HFFc6 (cell line): ENCODE measurements around the gene C1orf21. TPM values are rescaled to one million over a fixed set of nuclear protein-coding genes. Genes with fewer than 3 reads are reported as not detected.

Experiments used
- DNase-seq: peaks from one replicate; pipeline ENCODE4 v3.0.0-alpha.2; 2018
- H3K27ac Mint-ChIP-seq: 2 replicates; pipeline ENCODE4 v1.8.0; 2020; ENCODE audit warnings: mild to moderate bottlenecking, mixed read lengths
- H3K27me3 Mint-ChIP-seq: 2 replicates; pipeline ENCODE4 v1.8.0; 2021; ENCODE audit warnings: mild to moderate bottlenecking, moderate library complexity, mixed read lengths; ENCODE audit not compliant: insufficient read depth
- H3K36me3 Mint-ChIP-seq: 2 replicates; pipeline ENCODE4 v1.8.0; 2021; ENCODE audit warnings: low read depth, mixed read lengths
- H3K4me1 Mint-ChIP-seq: 2 replicates; pipeline ENCODE4 v1.8.0; 2020; ENCODE audit warnings: low read depth, mixed read lengths
- H3K4me3 Mint-ChIP-seq: 2 replicates; pipeline ENCODE4 v1.8.0; 2020; ENCODE audit warnings: mild to moderate bottlenecking, moderate library complexity, mixed read lengths
- H3K9me3 Mint-ChIP-seq: 2 replicates; pipeline ENCODE4 v1.8.0; 2020; ENCODE audit warnings: mild to moderate bottlenecking, mixed read lengths
- CTCF ChIP-seq: fragments of 200-600 bp; sonication (generic); IDR thresholded peaks from 2 replicates; pipeline ENCODE4 v1.5.0; 2021; ENCODE audit warnings: antibody characterized with exemption, mild to moderate bottlenecking
- total RNA-seq, 6 experiments: library from RNA; stranded (reverse); fragmentation: NEBNext Ultra II Directional; extraction: Animal tissue kit (Norgen Biotek cat#: 25700); gene quantifications; 2 replicates in 1 of 6; 3 replicates in 5 of 6; pipeline ENCODE4 v1.2.3, GENCODE V29; 2021

C1orf21 gene
- total RNA-seq, 6 experiments from 2014 or later = 4.0 to 10.2 (median 8.5) TPM

GRCh38 chr1:184646178-184646701 lies 259.4 kb downstream of the C1orf21 start:
- H3K36me3 Mint-ChIP-seq = peaks cover 8% of the 10 kb centered on the region
- TF ChIP-seq CTCF = no peak
- no peak for DNase-seq

GRCh38 chr1:184646824-184647223 lies 260.0 kb downstream of the C1orf21 start:
- Mint-ChIP-seq H3K9me3 (peaks cover 5% of the 10 kb centered on the region; the same call in 1 of the 2 replicates), H3K27me3 (peaks cover 29% of the 10 kb centered on the region), H3K4me1 (peaks cover 31% of the 10 kb centered on the region), H3K4me3 (no peak overlapping the region), H3K27ac (no peak overlapping the region), H3K36me3 (peaks cover 13% of the 10 kb centered on the region)
- TF ChIP-seq CTCF = no peak
- DNase-seq = no peak

More at GRCh38 chr1:184646178-184646701, 259.4 kb downstream of the C1orf21 start:
- peaks cover 28% of the 10 kb centered on the region for H3K27me3 Mint-ChIP-seq
- no peak overlapping the region; the same call in 1 of the 2 replicates for H3K27ac Mint-ChIP-seq
- peaks cover 31% of the 10 kb centered on the region for H3K4me1 Mint-ChIP-seq
- no peak overlapping the region for H3K4me3 Mint-ChIP-seq
- peaks cover 5% of the 10 kb centered on the region; the same call in 1 of the 2 replicates for H3K9me3 Mint-ChIP-seq

- Mint-ChIP-seq H3K9me3 (peaks cover 6% of the 10 kb centered on the region), H3K36me3 (peaks cover 13% of the 10 kb centered on the region), H3K4me1 (peaks cover 31% of the 10 kb centered on the region), H3K4me3 (no peak overlapping the region), H3K27ac (no peak overlapping the region), H3K27me3 (peaks cover 29% of the 10 kb centered on the region)
- no peak for TF ChIP-seq CTCF
- no peak for DNase-seq
Measured at GRCh38 chr1:184647471-184647870, 260.6 kb downstream of the C1orf21 start.

- no peak for DNase-seq
- no peak overlapping the region for H3K4me3 Mint-ChIP-seq
- H3K27me3 Mint-ChIP-seq = peaks cover 30% of the 10 kb centered on the region
- no peak for TF ChIP-seq CTCF
- H3K4me1 Mint-ChIP-seq = peaks cover 31% of the 10 kb centered on the region
- peaks cover 13% of the 10 kb centered on the region for H3K36me3 Mint-ChIP-seq
- H3K9me3 Mint-ChIP-seq = peaks cover 9% of the 10 kb centered on the region
- no peak overlapping the region for H3K27ac Mint-ChIP-seq
Measured at GRCh38 chr1:184648160-184648855, 261.5 kb downstream of the C1orf21 start.

- no peak for DNase-seq
- peaks cover 13% of the 10 kb centered on the region for H3K36me3 Mint-ChIP-seq
- peaks cover 31% of the 10 kb centered on the region for H3K4me1 Mint-ChIP-seq
- H3K27me3 Mint-ChIP-seq = peaks cover 30% of the 10 kb centered on the region
- peak overlapping the region; percentile 51 for H3K4me3 Mint-ChIP-seq
- H3K9me3 Mint-ChIP-seq = peaks cover 9% of the 10 kb centered on the region
- H3K27ac Mint-ChIP-seq = peak overlapping the region; percentile 37; the same call in 1 of the 2 replicates
- TF ChIP-seq CTCF = no peak
Measured at GRCh38 chr1:184648856-184649201, 262.0 kb downstream of the C1orf21 start.
